K562 (cell line): ENCODE data around the gene SIGLEC6. TPM values are rescaled to one million over a fixed set of nuclear protein-coding genes. Genes with fewer than 3 reads are reported as not detected.
A peak's percentile ranks its signal among the peaks of the same experiment; 100 is the strongest.

Experiments
- HDAC3 ChIP-seq: fragments of 450-650 bp; IDR thresholded peaks from 2 replicates; pipeline ENCODE4 v1.6.1; 2018; ENCODE audit warnings: borderline replicate concordance, mild to moderate bottlenecking, moderate library complexity; ENCODE audit not compliant: partially characterized antibody
- KDM4B ChIP-seq, 2 experiments: fragments of 450-650 bp in 1 of 2; sonication (generic) in 1 of 2; IDR thresholded peaks; 2 replicates each; pipeline ENCODE4 v1.6.1; 2016 to 2017; ENCODE audit warnings: borderline replicate concordance in 2 of 2, antibody characterized with exemption in 1 of 2, low read depth in 1 of 2, mild to moderate bottlenecking in 1 of 2
- NCOR1 ChIP-seq: fragments of 450-650 bp; IDR thresholded peaks from 2 replicates; pipeline ENCODE4 v1.6.1; 2016; ENCODE audit warnings: mild to moderate bottlenecking, moderate library complexity
- POLR2A ChIP-seq: fragments of 450-650 bp; conservative IDR thresholded peaks from 2 replicates; pipeline ENCODE4 v1.6.1; 2016
- PTRF ChIP-seq: fragments of 450-650 bp; IDR thresholded peaks from 2 replicates; pipeline ENCODE4 v1.6.1; 2016; ENCODE audit warnings: mild to moderate bottlenecking, missing genetic modification characterization, missing compliant biosample characterization
- SLC30A9 ChIP-seq: fragments of 250-450 bp; sonication (Bioruptor Pico); IDR thresholded peaks from 2 replicates; pipeline ENCODE4 v1.8.0; 2022; ENCODE audit warnings: mild to moderate bottlenecking, moderate library complexity
- SPI1 ChIP-seq: IDR thresholded peaks from 2 replicates; pipeline ENCODE4 v1.6.1; 2011; ENCODE audit warnings: low read depth, low read length, control low read depth, borderline replicate concordance
- ZNF778 ChIP-seq: fragments of 450-650 bp; formaldehyde crosslinking; IDR thresholded peaks from 2 replicates; pipeline ENCODE4 v1.4.0; 2020; ENCODE audit warnings: mild to moderate bottlenecking, moderate library complexity
- polyA plus RNA-seq, 8 experiments: library from polyadenylated mRNA; depleted of rRNA in 4 of 8; stranded (reverse) in 5 of 8; unstranded in 3 of 8; fragments of >200 nt; fragmentation: Nextera tagmentation in 2 of 8; fragmentation: Illumina TruSeq in 1 of 8; extraction: Ambion mirVana in 2 of 8; extraction: Trizol in 1 of 8; gene quantifications; 2 replicates each; pipeline versions ENCODE4 v1.2.1 to v1.2.3, GENCODE V29; 2011 to 2014; ENCODE audit warnings: inconsistent platforms in 1 of 8, missing spikeins in 1 of 8
- total RNA-seq, 7 experiments: library from RNA; depleted of rRNA in 6 of 7; stranded (reverse); fragments of >200 nt in 6 of 7; fragmentation: Illumina TruSeq in 2 of 7; extraction: Trizol in 2 of 7; gene quantifications; 2 replicates each; pipeline versions ENCODE4 v1.2.1 to v1.2.3, GENCODE V29; 2011 to 2021; ENCODE audit warnings: low replicate concordance in 1 of 7
- TF ChIP-seq, protein P1 (sequence below): fragments of 200-600 bp; sonication (generic); IDR thresholded peaks from one replicate; pipeline ENCODE4 v1.6.1; 2012; ENCODE audit warnings: mild to moderate bottlenecking, low read depth, low read length, inconsistent platforms
- TF ChIP-seq, protein P2 (sequence below): fragments of 200-800 bp; sonication (Bioruptor generic); IDR thresholded peaks from 2 replicates; pipeline ENCODE4 v1.6.1; 2017; ENCODE audit warnings: missing genetic modification characterization, missing compliant biosample characterization
- TF ChIP-seq, protein P3 (sequence below), 2 experiments: fragments of 250-450 bp in 1 of 2; fragments of 450-650 bp in 1 of 2; sonication (Bioruptor Pico) in 1 of 2; IDR thresholded peaks; 2 replicates each; pipeline versions ENCODE4 v1.6.1 to v1.8.0; 2016 to 2021; ENCODE audit warnings: mild to moderate bottlenecking in 2 of 2, moderate library complexity in 2 of 2, missing compliant biosample characterization in 1 of 2, missing genetic modification characterization in 1 of 2
- TF ChIP-seq, protein P4 (sequence below): fragments of 450-650 bp; IDR thresholded peaks from 2 replicates; pipeline ENCODE4 v1.6.1; 2017; ENCODE audit warnings: antibody characterized with exemption

SIGLEC6 gene
- total and polyA plus RNA-seq, 9 of the 15 experiments (the other 6 are each of a cell fraction or from before 2014, with no cell fraction given): 0.03 to 17.5 (median 0.71) TPM

DNA sequence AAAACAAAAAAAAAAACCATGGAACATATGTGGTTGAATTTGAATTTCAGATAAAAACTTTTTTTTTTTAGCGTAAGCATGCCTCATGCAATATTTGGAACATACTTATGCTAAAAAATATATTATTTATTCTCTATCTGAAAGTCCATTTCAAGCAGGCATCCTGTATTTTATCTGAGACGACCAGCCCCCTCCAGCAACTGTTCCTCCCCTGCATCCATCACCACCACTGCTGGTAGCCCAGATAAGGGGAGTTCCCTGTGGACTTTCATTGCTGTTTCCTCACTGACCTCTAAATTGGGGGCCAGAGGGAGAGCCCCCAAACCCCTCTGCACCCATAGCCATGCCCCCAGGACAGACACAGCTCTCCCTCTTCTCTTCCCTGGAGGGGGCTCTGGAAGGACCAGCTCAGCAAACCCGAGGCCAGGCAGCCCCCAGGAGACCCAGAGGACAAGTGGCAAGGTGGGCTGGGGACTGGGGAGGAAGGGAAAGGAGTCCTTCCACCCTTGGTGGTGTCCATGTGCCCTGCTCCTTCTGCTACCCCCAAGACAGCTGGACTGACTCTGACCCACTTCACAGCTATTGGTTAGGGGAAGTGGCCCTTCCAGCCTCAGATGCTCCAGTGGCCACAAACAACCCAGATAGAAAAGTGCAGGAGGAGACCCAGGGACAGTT, 23.3 kb downstream of the SIGLEC6 start (continued):
- TF ChIP-seq, protein P1, sequence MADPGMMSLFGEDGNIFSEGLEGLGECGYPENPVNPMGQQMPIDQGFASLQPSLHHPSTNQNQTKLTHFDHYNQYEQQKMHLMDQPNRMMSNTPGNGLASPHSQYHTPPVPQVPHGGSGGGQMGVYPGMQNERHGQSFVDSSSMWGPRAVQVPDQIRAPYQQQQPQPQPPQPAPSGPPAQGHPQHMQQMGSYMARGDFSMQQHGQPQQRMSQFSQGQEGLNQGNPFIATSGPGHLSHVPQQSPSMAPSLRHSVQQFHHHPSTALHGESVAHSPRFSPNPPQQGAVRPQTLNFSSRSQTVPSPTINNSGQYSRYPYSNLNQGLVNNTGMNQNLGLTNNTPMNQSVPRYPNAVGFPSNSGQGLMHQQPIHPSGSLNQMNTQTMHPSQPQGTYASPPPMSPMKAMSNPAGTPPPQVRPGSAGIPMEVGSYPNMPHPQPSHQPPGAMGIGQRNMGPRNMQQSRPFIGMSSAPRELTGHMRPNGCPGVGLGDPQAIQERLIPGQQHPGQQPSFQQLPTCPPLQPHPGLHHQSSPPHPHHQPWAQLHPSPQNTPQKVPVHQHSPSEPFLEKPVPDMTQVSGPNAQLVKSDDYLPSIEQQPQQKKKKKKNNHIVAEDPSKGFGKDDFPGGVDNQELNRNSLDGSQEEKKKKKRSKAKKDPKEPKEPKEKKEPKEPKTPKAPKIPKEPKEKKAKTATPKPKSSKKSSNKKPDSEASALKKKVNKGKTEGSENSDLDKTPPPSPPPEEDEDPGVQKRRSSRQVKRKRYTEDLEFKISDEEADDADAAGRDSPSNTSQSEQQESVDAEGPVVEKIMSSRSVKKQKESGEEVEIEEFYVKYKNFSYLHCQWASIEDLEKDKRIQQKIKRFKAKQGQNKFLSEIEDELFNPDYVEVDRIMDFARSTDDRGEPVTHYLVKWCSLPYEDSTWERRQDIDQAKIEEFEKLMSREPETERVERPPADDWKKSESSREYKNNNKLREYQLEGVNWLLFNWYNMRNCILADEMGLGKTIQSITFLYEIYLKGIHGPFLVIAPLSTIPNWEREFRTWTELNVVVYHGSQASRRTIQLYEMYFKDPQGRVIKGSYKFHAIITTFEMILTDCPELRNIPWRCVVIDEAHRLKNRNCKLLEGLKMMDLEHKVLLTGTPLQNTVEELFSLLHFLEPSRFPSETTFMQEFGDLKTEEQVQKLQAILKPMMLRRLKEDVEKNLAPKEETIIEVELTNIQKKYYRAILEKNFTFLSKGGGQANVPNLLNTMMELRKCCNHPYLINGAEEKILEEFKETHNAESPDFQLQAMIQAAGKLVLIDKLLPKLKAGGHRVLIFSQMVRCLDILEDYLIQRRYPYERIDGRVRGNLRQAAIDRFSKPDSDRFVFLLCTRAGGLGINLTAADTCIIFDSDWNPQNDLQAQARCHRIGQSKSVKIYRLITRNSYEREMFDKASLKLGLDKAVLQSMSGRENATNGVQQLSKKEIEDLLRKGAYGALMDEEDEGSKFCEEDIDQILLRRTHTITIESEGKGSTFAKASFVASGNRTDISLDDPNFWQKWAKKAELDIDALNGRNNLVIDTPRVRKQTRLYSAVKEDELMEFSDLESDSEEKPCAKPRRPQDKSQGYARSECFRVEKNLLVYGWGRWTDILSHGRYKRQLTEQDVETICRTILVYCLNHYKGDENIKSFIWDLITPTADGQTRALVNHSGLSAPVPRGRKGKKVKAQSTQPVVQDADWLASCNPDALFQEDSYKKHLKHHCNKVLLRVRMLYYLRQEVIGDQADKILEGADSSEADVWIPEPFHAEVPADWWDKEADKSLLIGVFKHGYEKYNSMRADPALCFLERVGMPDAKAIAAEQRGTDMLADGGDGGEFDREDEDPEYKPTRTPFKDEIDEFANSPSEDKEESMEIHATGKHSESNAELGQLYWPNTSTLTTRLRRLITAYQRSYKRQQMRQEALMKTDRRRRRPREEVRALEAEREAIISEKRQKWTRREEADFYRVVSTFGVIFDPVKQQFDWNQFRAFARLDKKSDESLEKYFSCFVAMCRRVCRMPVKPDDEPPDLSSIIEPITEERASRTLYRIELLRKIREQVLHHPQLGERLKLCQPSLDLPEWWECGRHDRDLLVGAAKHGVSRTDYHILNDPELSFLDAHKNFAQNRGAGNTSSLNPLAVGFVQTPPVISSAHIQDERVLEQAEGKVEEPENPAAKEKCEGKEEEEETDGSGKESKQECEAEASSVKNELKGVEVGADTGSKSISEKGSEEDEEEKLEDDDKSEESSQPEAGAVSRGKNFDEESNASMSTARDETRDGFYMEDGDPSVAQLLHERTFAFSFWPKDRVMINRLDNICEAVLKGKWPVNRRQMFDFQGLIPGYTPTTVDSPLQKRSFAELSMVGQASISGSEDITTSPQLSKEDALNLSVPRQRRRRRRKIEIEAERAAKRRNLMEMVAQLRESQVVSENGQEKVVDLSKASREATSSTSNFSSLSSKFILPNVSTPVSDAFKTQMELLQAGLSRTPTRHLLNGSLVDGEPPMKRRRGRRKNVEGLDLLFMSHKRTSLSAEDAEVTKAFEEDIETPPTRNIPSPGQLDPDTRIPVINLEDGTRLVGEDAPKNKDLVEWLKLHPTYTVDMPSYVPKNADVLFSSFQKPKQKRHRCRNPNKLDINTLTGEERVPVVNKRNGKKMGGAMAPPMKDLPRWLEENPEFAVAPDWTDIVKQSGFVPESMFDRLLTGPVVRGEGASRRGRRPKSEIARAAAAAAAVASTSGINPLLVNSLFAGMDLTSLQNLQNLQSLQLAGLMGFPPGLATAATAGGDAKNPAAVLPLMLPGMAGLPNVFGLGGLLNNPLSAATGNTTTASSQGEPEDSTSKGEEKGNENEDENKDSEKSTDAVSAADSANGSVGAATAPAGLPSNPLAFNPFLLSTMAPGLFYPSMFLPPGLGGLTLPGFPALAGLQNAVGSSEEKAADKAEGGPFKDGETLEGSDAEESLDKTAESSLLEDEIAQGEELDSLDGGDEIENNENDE: no peak
- peak; percentile 90 for TF ChIP-seq HDAC3
- TF ChIP-seq SPI1: peak; percentile 85
- TF ChIP-seq, protein P2, sequence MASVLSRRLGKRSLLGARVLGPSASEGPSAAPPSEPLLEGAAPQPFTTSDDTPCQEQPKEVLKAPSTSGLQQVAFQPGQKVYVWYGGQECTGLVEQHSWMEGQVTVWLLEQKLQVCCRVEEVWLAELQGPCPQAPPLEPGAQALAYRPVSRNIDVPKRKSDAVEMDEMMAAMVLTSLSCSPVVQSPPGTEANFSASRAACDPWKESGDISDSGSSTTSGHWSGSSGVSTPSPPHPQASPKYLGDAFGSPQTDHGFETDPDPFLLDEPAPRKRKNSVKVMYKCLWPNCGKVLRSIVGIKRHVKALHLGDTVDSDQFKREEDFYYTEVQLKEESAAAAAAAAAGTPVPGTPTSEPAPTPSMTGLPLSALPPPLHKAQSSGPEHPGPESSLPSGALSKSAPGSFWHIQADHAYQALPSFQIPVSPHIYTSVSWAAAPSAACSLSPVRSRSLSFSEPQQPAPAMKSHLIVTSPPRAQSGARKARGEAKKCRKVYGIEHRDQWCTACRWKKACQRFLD (CRISPR knock-in tag): peak; percentile 90
- TF ChIP-seq, protein P3, sequence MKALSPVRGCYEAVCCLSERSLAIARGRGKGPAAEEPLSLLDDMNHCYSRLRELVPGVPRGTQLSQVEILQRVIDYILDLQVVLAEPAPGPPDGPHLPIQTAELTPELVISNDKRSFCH (CRISPR knock-in tag; IDR thresholded peaks at IDR 0.05): no peak
- TF ChIP-seq, protein P3 (tag; IDR thresholded peaks at IDR 0.05): peak; percentile 83
- TF ChIP-seq KDM4B (IDR thresholded peaks at IDR 0.05; ENCODE audit: borderline replicate concordance in 2 of 2, low read depth in 1 of 2): 0 out of 4 replicates have a peak, but pooled peaks of 1 of the 2 experiments have one; percentile 59
- no peak for TF ChIP-seq ZNF778 (CRISPR knock-in tag)
- no peak for TF ChIP-seq POLR2A
- TF ChIP-seq PTRF (tag): no peak
- TF ChIP-seq, protein P4, sequence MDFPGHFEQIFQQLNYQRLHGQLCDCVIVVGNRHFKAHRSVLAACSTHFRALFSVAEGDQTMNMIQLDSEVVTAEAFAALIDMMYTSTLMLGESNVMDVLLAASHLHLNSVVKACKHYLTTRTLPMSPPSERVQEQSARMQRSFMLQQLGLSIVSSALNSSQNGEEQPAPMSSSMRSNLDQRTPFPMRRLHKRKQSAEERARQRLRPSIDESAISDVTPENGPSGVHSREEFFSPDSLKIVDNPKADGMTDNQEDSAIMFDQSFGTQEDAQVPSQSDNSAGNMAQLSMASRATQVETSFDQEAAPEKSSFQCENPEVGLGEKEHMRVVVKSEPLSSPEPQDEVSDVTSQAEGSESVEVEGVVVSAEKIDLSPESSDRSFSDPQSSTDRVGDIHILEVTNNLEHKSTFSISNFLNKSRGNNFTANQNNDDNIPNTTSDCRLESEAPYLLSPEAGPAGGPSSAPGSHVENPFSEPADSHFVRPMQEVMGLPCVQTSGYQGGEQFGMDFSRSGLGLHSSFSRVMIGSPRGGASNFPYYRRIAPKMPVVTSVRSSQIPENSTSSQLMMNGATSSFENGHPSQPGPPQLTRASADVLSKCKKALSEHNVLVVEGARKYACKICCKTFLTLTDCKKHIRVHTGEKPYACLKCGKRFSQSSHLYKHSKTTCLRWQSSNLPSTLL: no peak
- TF ChIP-seq SLC30A9 (CRISPR knock-in tag): no peak
- TF ChIP-seq NCOR1: peak; percentile 98
